ENCODE results near the gene TSPO.

The TSPO gene

DNA sequence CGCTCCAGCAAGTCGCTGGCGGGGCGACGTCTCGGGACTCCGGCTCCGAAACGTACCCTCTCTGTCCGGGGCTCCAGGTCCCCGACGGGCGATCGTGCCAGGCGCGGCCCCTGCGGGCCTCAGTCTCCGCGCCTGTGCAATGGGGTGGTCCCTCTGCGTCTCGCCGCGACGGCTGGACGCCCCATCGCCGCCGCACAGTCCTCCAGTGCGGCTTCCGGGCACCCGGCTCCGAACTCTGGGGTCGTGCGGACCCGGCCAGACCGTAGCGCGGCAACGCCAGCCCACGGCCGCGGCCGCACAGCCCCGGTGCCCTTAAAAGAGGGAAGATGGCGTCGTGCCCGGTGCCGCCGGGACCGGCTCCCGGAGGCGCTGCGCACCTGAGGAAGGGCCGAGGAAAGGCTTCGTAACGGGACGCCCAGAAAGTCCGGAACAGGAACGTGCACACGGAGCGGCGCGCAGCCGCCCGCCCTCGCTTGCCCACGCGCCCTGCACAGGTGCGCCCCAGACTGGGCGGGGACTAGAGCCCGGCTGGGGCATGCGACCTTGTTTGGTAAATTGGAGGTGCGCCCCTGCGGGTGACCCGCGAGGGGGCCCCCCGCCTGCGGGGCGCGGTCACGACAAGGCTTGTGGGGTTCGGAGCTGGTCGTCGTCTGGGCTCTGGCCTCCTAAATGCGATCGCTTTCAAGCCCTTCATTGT, 40.3 kb upstream of the TSPO start:
- TF ChIP-seq CTCF (IDR thresholded peaks at IDR 0.05; ENCODE audit: borderline replicate concordance, insufficient read depth, low read depth, low read length) = 0 out of 2 replicates have a peak, but pooled peaks have one; percentile 9
- H3K4me3 ChIP-seq (ENCODE audit: low read depth, low read length) = peak overlapping the region; percentile 91

DNA sequence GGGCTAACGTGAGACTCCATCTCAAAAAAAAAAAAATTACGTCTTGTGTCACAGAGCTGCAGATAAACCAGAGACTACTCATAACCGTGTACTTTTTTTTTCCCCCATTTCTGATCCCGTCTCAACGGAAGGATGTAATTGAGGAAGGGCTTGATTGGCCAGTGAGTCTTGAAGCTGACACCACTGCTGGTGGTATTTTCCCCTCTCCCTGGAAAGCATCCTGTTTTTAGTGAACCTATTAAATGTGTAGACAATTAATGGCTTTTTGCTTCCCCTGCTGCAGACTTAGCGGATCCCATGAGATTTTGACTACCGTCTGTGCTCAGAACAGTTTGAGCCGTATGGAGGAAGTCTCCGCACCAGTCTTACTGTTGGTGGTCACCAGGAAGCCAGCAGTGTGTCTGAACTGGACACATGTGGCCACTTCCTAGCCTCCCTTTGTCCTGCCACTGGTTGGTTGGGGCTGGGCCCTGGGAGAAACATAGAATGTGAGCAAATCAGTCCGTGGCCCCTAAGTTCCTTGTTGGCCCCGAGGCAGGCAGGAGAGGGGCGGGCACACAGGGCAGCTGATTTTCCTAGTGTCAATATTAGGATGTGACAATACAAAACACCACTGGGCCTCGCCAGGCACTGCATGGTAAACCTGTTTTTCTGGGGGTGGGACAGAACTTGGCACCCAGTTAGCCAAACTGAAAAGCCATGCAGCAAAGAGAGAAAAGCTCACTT, 37.7 kb upstream of the TSPO start:
- TF ChIP-seq CTCF (IDR thresholded peaks at IDR 0.05; ENCODE audit: borderline replicate concordance, insufficient read depth, low read depth, low read length) = no peak

DNA sequence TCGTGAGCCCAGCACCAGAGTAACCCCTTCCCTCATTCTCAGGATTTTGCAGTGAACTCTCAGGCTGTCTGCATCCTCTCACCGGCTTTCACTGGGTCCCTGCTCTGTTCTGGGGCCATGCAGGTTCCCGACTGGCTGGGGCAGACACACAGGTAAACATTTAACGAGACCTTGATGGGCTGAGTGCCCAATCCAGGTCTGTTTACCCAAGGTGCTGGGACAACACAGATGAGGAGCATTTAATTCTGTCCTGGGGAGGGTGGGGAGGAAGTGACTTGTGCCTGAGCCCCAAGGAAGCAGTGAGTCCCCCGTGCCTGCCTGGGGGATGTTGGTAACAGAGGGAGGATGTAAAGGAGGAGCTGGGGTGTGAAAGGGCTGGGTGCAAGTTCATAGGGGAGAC, 36.4 kb upstream of the TSPO start:
- no peak overlapping the region for H3K4me3 ChIP-seq (ENCODE audit: low read depth, low read length)
- no peak for TF ChIP-seq CTCF (IDR thresholded peaks at IDR 0.05; ENCODE audit: borderline replicate concordance, insufficient read depth, low read depth, low read length)

More for the DNA sequence above, 37.7 kb upstream of the TSPO start:
- H3K4me3 ChIP-seq (ENCODE audit: low read depth, low read length) = no peak overlapping the region

DNA sequence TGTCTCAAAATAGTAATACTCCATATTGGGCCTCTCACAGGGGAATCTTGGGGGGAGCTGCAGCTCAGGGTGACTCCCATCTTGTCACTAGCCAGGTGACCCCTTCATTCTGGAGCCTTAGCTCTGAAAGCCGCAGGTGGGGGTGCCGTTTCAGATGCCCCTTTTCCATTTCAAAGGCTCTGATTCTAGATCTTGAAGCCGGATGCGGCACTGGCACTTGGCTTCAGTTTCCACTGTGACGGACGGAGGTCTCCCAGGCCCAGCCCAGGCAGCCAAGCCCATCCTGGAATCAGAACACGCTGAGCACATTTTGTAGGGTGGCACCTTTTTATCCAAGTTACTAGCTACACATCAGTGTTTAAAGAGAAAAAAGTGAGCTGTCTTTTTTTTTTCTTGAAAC, 34.4 kb upstream of the TSPO start:
- H3K4me3 ChIP-seq (ENCODE audit: low read depth, low read length) = no peak overlapping the region
- no peak for TF ChIP-seq CTCF (IDR thresholded peaks at IDR 0.05; ENCODE audit: borderline replicate concordance, insufficient read depth, low read depth, low read length)

DNA sequence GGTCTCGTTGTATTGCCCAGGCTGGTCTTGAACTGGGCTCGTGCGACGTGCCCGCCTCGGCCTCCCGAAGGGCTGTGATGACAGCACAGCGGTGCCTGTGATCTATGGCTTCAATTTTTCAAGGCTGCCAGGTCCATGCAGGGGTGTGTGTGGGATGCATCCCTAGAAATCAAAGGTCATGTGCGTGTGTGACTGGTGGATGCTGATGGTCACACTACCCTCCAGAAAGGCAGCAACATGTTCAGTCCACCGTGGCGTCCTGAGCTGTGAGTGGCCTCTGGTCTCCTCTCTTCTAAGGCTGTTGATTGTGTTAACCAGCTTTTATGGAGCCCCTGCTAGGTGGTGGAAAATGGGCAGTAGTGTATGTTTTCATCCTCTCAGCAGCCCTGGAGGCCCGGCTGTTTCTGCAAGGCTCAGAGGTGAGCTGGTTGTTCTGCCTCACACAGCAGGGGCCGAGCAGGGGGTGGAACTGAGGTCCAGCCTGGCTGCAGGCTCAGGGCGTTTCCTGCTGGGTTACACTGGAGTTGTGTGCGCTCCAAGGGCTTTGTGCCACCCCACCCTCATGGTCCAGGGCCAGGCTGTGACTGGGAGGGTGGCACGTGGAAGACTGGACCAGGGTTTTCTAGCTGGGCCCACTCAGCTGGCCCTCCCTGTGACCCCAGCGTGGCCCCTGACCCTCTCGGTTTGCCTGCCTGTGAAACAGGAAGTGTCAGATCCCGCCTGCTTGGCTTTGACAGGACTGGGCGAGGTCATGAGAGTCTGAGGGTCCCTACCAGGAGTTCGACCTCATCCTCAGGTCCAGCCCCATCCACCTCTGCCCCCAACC, 33.1 kb upstream of the TSPO start:
- H3K4me3 ChIP-seq (ENCODE audit: low read depth, low read length) = peak overlapping the region; percentile 3
- no peak for TF ChIP-seq CTCF (IDR thresholded peaks at IDR 0.05; ENCODE audit: borderline replicate concordance, insufficient read depth, low read depth, low read length)

DNA sequence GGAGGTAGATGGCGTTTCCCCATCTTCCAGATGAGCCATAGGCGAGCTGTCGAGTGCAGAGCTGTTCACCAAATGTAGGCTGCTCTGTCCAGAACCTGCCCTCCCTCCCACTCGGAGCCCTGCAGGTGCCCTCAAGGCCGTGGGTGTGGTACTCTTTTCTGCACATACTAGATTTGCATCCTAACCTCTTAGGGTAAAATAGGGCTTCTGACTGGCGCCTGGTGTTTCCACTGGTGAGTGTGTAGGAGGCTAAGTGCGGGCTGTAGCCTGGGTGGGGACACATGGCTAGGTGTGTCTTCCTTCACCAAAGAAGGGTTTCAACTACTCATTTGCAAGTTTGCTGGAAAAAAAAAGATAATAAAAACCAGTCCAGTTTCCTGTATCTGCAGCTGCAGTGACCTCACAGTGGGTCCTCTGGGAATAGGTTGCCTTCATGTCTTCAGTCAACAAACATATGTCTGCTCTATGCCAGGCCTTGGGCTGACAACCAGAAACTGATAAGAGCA, 32.4 kb upstream of the TSPO start:
- TF ChIP-seq CTCF (IDR thresholded peaks at IDR 0.05; ENCODE audit: borderline replicate concordance, insufficient read depth, low read depth, low read length) = no peak
- H3K4me3 ChIP-seq (ENCODE audit: low read depth, low read length) = peak overlapping the region; percentile 3

All from GM12875 (cell line).